K562 (cell line): Measurements from ENCODE around the gene CYP17A1. TPM values are rescaled to one million over a fixed set of nuclear protein-coding genes. Genes with fewer than 3 reads are reported as not detected.

ENCODE experiments used
- ATAC-seq: fragments of 200-7000 bp; cut with Tn5 transposase; 3 replicates; pipeline ENCODE4 v1.9.1; 2020; ENCODE audit warnings: moderate library complexity
- BruUV-seq: library from RNA; stranded (reverse); fragments of 400-500 nt; replicated peaks from 2 replicates; lab custom pipeline; 2021; lab: Mats Ljungman, UMichigan
- CTCF ChIA-PET: fragments of 300-600 bp; formaldehyde crosslinking; extraction: SDS; loops from one replicate; lab custom pipeline; 2021; ENCODE audit warnings: low intra/inter-chr PET ratio; lab: Yijun Ruan, JAX
- POLR2A ChIA-PET: fragments of 300-600, 350-650 bp; sonication (Branson Sonifier 250); formaldehyde crosslinking; extraction: SDS; loops from one replicate; lab custom pipeline; 2021; ENCODE audit warnings: antibody characterized with exemption, inconsistent platforms; lab: Yijun Ruan, JAX
- DNase-seq, 4 experiments: peaks; one replicate each; pipeline versions ENCODE4 v3.0.0 to v3.0.0-alpha.2; 2011 to 2018; ENCODE audit warnings: low spot score in 3 of 4, mixed read lengths in 3 of 4; ENCODE audit errors: extremely low read depth in 1 of 4
- FAIRE-seq: peaks from 2 replicates; lab custom pipeline; 2011; peaks lifted over from hg19 to GRCh38; lab: Jason Lieb, UNC
- H2AFZ ChIP-seq: 2 replicates; pipeline ENCODE4 v1.6.0; 2011; ENCODE audit warnings: low read depth, low read length, control low read depth, inconsistent platforms
- H3K27ac ChIP-seq: fragments of 200-600 bp; 3 replicates; pipeline ENCODE4 v1.8.0; 2011; ENCODE audit warnings: low read depth, mild to moderate bottlenecking, control low read depth, inconsistent platforms, low read length, moderate library complexity, mixed read lengths; ENCODE audit errors: extremely low read depth
- H3K27me3 ChIP-seq, 2 experiments: fragments of 300-600 bp in 1 of 2; 2 replicates in 1 of 2; 3 replicates in 1 of 2; pipeline versions ENCODE4 v1.6.0 to v1.8.0; 2011; ENCODE audit warnings: inconsistent platforms in 2 of 2, low read length in 2 of 2, mild to moderate bottlenecking in 1 of 2, mixed read lengths in 1 of 2, moderate library complexity in 1 of 2; ENCODE audit not compliant: control insufficient read depth in 2 of 2, insufficient read depth in 2 of 2
- H3K36me3 ChIP-seq: fragments of 300-600 bp; 3 replicates; pipeline ENCODE4 v1.8.0; 2011; ENCODE audit warnings: mild to moderate bottlenecking, low read length, inconsistent platforms; ENCODE audit not compliant: control insufficient read depth, insufficient read depth
- H3K4me1 ChIP-seq, 2 experiments: fragments of 200-600 bp in 1 of 2; replicated peaks in 1 of 2; 2 replicates in 1 of 2; 3 replicates in 1 of 2; pipeline versions ENCODE4 v1.5.1 to v1.8.0; 2011; ENCODE audit warnings: inconsistent platforms in 2 of 2, low read length in 2 of 2, mild to moderate bottlenecking in 1 of 2, mixed read lengths in 1 of 2, moderate library complexity in 1 of 2; ENCODE audit not compliant: control insufficient read depth in 2 of 2, insufficient read depth in 2 of 2
- H3K4me2 ChIP-seq: 2 replicates; pipeline ENCODE4 v1.6.1; 2011; ENCODE audit warnings: low read length, control low read depth, inconsistent platforms, mixed read lengths; ENCODE audit not compliant: insufficient read depth
- H3K4me3 ChIP-seq: fragments of 200-600 bp; sonication (generic), shearing (Covaris generic); 2 replicates; pipeline ENCODE4 v1.5.1; 2016; ENCODE audit warnings: control low read depth, inconsistent platforms
- H3K79me2 ChIP-seq: fragments of 200-600 bp; 3 replicates; pipeline ENCODE4 v1.8.0; 2011; ENCODE audit warnings: low read length, inconsistent platforms; ENCODE audit not compliant: control insufficient read depth, insufficient read depth
- H3K9ac ChIP-seq, 2 experiments: 2 replicates each; pipeline versions ENCODE4 v1.6.0 to v1.6.1; 2011; ENCODE audit warnings: low read depth in 2 of 2, low read length in 2 of 2, control low read depth in 1 of 2, inconsistent platforms in 1 of 2, mild to moderate bottlenecking in 1 of 2, mixed read lengths in 1 of 2; ENCODE audit not compliant: insufficient read depth in 1 of 2
- H3K9me1 ChIP-seq: one replicate; pipeline ENCODE4 v1.6.0; 2011; ENCODE audit warnings: inconsistent platforms, mild to moderate bottlenecking, low read length, moderate library complexity; ENCODE audit not compliant: control insufficient read depth, insufficient read depth
- H3K9me3 ChIP-seq: replicated peaks from 2 replicates; pipeline ENCODE4 v1.5.1; 2011; ENCODE audit warnings: low read depth, low read length, inconsistent platforms; ENCODE audit not compliant: control insufficient read depth, insufficient read depth
- H4K20me1 ChIP-seq: replicated peaks from 2 replicates; pipeline ENCODE4 v1.6.1; 2011; ENCODE audit warnings: low read length, inconsistent platforms, mixed read lengths; ENCODE audit not compliant: control insufficient read depth, insufficient read depth
- MCM7 ChIP-seq, 2 experiments: fragments of 450-650 bp; IDR thresholded peaks; 2 replicates each; pipeline ENCODE4 v1.6.1; 2016 to 2018
- RFX1 ChIP-seq: fragments of 450-650 bp; IDR thresholded peaks from 2 replicates; pipeline ENCODE4 v1.6.1; 2016; ENCODE audit warnings: mild to moderate bottlenecking, moderate library complexity
- SMC3 ChIP-seq: conservative IDR thresholded peaks from 2 replicates; pipeline ENCODE4 v1.6.1; 2011; ENCODE audit warnings: low read depth, low read length, improper control_type of control experiment; ENCODE audit not compliant: insufficient read depth
- SRSF3 ChIP-seq: fragments of 200-400 bp; formaldehyde crosslinking; IDR thresholded peaks from 2 replicates; pipeline ENCODE4 v1.6.1; 2016; ENCODE audit warnings: mild to moderate bottlenecking, low read length, moderate library complexity; ENCODE audit not compliant: insufficient read depth
- ZNF764 ChIP-seq: fragments of 250-450 bp; sonication (Bioruptor Pico); IDR thresholded peaks from 2 replicates; pipeline ENCODE4 v1.4.0; 2020; ENCODE audit warnings: low read depth, mild to moderate bottlenecking, moderate library complexity
- WGBS: fragments of 100-300 bp; shearing (Covaris generic); methylation state at CpG from one replicate; pipeline ENCODE4 v1.1.6; 2016; ENCODE audit warnings: low coverage, mixed read lengths; ENCODE audit not compliant: insufficient coverage; ENCODE audit errors: missing lambda C conversion rate; 5-methylcytosine and 5-hydroxymethylcytosine counted together
- in situ Hi-C: fragments of 300-500 bp; cut with MboI; formaldehyde crosslinking; loops from 4 replicates; pipeline ENCODE4 v1.15.0; 2018; ENCODE audit warnings: inconsistent platforms, mixed read lengths
- intact Hi-C: fragments of 100-400 bp; cut with micrococcal nuclease; formaldehyde crosslinking; loops from 2 replicates; pipeline ENCODE4 v1.14.2; 2022
- polyA plus RNA-seq, 8 experiments: library from polyadenylated mRNA; depleted of rRNA in 4 of 8; stranded (reverse) in 5 of 8; unstranded in 3 of 8; fragments of >200 nt; fragmentation: Nextera tagmentation in 2 of 8; fragmentation: Illumina TruSeq in 1 of 8; extraction: Ambion mirVana in 2 of 8; extraction: Trizol in 1 of 8; gene quantifications; 2 replicates each; pipeline versions ENCODE4 v1.2.1 to v1.2.3, GENCODE V29; 2011 to 2014; ENCODE audit warnings: inconsistent platforms in 1 of 8, missing spikeins in 1 of 8
- total RNA-seq, 7 experiments: library from RNA; depleted of rRNA in 6 of 7; stranded (reverse); fragments of >200 nt in 6 of 7; fragmentation: Illumina TruSeq in 2 of 7; extraction: Trizol in 2 of 7; gene quantifications; 2 replicates each; pipeline versions ENCODE4 v1.2.1 to v1.2.3, GENCODE V29; 2011 to 2021; ENCODE audit warnings: low replicate concordance in 1 of 7
- TF ChIP-seq, protein P1 (sequence below): fragments of 250-450 bp; sonication (Bioruptor Pico); IDR thresholded peaks from 2 replicates; pipeline ENCODE4 v1.5.0; 2021; ENCODE audit warnings: mild to moderate bottlenecking, borderline replicate concordance
- TF ChIP-seq, protein P2 (sequence below): fragments of 250-450 bp; sonication (Bioruptor Pico); IDR thresholded peaks from 2 replicates; pipeline ENCODE4 v1.5.1; 2021; ENCODE audit warnings: mild to moderate bottlenecking
- TF ChIP-seq, protein P3 (sequence below): sonication (generic); formaldehyde crosslinking; IDR thresholded peaks from 2 replicates; pipeline ENCODE4 v1.8.1; 2022; ENCODE audit warnings: missing genetic modification reagents
- TF ChIP-seq, protein P4 (sequence below): fragments of 250-450 bp; sonication (Bioruptor Pico); IDR thresholded peaks from 2 replicates; pipeline ENCODE4 v1.8.0; 2022; ENCODE audit warnings: inconsistent platforms, mild to moderate bottlenecking, moderate library complexity, borderline replicate concordance

The CYP17A1 gene
- total and polyA plus RNA-seq, 9 of the 15 experiments (the other 6 are each of a cell fraction or from before 2014, with no cell fraction given) = 2.3 TPM; not detected in 8

DNA sequence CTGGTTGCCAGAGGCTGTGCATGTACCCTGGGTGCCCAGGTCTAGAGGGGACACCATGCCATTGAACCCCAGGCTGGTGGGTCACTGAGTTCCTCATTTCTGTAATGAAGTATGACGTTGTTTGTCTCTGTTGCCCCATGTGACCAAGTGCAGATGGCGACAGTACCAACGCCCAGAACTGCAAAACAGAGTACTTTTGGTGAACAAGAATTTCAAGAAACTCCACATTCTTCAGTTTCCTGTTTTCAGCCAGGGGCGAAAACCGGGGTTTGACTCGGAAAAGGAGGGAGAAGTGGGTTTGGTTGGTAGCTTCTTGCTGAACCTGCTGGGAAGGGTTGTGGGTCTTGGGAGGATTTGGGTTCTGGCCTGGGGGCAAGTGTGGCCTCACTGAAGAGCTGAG is 18.2 kb downstream of the CYP17A1 start (continued):
- TF ChIP-seq, protein P1, sequence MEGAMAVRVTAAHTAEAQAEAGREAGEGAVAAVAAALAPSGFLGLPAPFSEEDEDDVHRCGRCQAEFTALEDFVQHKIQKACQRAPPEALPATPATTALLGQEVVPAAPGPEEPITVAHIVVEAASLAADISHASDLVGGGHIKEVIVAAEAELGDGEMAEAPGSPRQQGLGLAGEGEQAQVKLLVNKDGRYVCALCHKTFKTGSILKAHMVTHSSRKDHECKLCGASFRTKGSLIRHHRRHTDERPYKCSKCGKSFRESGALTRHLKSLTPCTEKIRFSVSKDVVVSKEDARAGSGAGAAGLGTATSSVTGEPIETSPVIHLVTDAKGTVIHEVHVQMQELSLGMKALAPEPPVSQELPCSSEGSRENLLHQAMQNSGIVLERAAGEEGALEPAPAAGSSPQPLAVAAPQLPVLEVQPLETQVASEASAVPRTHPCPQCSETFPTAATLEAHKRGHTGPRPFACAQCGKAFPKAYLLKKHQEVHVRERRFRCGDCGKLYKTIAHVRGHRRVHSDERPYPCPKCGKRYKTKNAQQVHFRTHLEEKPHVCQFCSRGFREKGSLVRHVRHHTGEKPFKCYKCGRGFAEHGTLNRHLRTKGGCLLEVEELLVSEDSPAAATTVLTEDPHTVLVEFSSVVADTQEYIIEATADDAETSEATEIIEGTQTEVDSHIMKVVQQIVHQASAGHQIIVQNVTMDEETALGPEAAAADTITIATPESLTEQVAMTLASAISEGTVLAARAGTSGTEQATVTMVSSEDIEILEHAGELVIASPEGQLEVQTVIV = no peak
- TF ChIP-seq, protein P2, sequence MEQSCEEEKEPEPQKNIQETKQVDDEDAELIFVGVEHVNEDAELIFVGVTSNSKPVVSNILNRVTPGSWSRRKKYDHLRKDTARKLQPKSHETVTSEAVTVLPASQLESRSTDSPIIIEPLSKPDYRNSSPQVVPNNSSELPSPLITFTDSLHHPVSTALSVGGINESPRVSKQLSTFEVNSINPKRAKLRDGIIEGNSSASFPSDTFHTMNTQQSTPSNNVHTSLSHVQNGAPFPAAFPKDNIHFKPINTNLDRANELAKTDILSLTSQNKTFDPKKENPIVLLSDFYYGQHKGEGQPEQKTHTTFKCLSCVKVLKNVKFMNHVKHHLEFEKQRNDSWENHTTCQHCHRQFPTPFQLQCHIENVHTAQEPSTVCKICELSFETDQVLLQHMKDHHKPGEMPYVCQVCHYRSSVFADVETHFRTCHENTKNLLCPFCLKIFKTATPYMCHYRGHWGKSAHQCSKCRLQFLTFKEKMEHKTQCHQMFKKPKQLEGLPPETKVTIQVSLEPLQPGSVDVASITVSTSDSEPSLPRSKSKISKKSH (CRISPR knock-in tag) = no peak
- no peak for TF ChIP-seq SMC3

DNA sequence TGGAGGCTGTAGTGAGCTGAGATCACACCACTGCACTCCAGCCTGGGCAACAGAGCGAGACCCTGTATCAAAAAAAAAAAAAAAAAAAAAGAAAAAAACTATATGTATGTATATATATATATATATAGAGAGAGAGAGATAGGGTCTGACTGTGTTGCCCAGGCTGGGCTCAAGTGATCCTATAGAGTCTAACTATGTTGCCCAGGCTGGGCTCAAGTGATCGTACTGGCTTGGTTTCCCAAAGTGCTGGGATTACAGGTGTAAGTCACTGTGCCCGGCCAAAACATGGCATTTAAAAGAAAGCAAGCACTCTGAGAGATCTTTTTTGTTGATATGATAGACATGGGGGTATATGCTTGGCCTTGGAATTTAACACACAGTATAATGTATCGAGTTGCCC is 20.0 kb downstream of the CYP17A1 start:
- ATAC-seq = no peak
- intact Hi-C loops (no loop called here), in situ Hi-C loops (no loop called here)
- H3K79me2 ChIP-seq = no peaks in the 10 kb centered on the region
- TF ChIP-seq ZNF764 (CRISPR knock-in tag) (no peak), RFX1 (no peak), MCM7 (IDR thresholded peaks at IDR 0.05) (no peak), SRSF3 (no peak)
- TF ChIP-seq, protein P3, sequence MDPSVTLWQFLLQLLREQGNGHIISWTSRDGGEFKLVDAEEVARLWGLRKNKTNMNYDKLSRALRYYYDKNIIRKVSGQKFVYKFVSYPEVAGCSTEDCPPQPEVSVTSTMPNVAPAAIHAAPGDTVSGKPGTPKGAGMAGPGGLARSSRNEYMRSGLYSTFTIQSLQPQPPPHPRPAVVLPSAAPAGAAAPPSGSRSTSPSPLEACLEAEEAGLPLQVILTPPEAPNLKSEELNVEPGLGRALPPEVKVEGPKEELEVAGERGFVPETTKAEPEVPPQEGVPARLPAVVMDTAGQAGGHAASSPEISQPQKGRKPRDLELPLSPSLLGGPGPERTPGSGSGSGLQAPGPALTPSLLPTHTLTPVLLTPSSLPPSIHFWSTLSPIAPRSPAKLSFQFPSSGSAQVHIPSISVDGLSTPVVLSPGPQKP (CRISPR knock-in tag) = no peak
- TF ChIP-seq, protein P4, sequence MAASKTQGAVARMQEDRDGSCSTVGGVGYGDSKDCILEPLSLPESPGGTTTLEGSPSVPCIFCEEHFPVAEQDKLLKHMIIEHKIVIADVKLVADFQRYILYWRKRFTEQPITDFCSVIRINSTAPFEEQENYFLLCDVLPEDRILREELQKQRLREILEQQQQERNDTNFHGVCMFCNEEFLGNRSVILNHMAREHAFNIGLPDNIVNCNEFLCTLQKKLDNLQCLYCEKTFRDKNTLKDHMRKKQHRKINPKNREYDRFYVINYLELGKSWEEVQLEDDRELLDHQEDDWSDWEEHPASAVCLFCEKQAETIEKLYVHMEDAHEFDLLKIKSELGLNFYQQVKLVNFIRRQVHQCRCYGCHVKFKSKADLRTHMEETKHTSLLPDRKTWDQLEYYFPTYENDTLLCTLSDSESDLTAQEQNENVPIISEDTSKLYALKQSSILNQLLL (CRISPR knock-in tag) = no peak
- peaks cover 2% of the 10 kb centered on the region for H3K9me1 ChIP-seq
- no peaks in the 10 kb centered on the region for H4K20me1 ChIP-seq
- no peak for DNase-seq
- H3K36me3 ChIP-seq = peaks cover 21% of the 10 kb centered on the region; the same call in 2 of the 3 replicates
- no peak overlapping the region for H3K4me2 ChIP-seq
- peaks cover 27 to 32% of the 10 kb centered on the region in 2 experiments for H3K4me1 ChIP-seq
- no peak overlapping the region for H3K27ac ChIP-seq
- BruUV-seq = no TSS peak
- no peak for FAIRE-seq
- ChIA-PET POLR2A (interaction anchor here (1.1 kb wide), 1 partner anchor 11 kb away, joined by 3 read pairs; no protein-coding TSS in a partner anchor), CTCF (no interaction called here)
- no peak overlapping the region for H2AFZ ChIP-seq
- H3K27me3 ChIP-seq = no peaks in the 10 kb centered on the region
- no peak overlapping the region for H3K9ac ChIP-seq
- WGBS = 85% methylated on average over 3 of the region's 4 CpGs
- H3K9me3 ChIP-seq = no peaks in the 10 kb centered on the region
- H3K4me3 ChIP-seq = no peak overlapping the region
